ENCODE data around the gene RASGRP3. TPM values are rescaled to one million over a fixed set of nuclear protein-coding genes. Genes with fewer than 3 reads are reported as not detected.

Gene RASGRP3
- total and polyA plus RNA-seq, 2 experiments from 2014 or later = 0.18 to 0.22 TPM

- 21 to 28% methylated on average over 6 of the region's 6 CpGs for WGBS, 2 experiments (ENCODE audit: low coverage in 1 of 2, low lambda C conversion rate in 2 of 2, missing lambda C conversion rate in 2 of 2)
- no peaks in the 10 kb centered on the region for H3K79me2 ChIP-seq (ENCODE audit: insufficient read depth)
- H3K27me3 ChIP-seq (replicated peaks; ENCODE audit: insufficient read depth) = no peaks in the 10 kb centered on the region
- peak overlapping the region; percentile 14; the same call in 1 of the 2 replicates for H2AFZ ChIP-seq
- no peak for TF ChIP-seq EZH2phosphoT487 (IDR thresholded peaks at IDR 0.05; ENCODE audit: insufficient read depth, low read depth)
- TF ChIP-seq EZH2 (IDR thresholded peaks at IDR 0.05; ENCODE audit: insufficient read depth, poor library complexity, severe bottlenecking) = no peak
- H3K9ac ChIP-seq = no peak overlapping the region
- H3K36me3 ChIP-seq (ENCODE audit: low read depth) = no peaks in the 10 kb centered on the region
- H3K4me3 ChIP-seq = no peak overlapping the region
- H3K9me2 ChIP-seq (ENCODE audit: insufficient read depth) = no peaks in the 10 kb centered on the region
- peaks cover 16% of the 10 kb centered on the region for H3K4me1 ChIP-seq (ENCODE audit: insufficient read depth)
- in situ Hi-C loops (cut with MboI) = no loop called here
- peak overlapping the region; percentile 51 for H3K27ac ChIP-seq
- H3F3A ChIP-seq (ENCODE audit: insufficient read depth) = peaks cover 21% of the 10 kb centered on the region
- no peaks in the 10 kb centered on the region for H3K9me3 ChIP-seq (ENCODE audit: low read depth)
- no peaks in the 10 kb centered on the region for H4K20me1 ChIP-seq (ENCODE audit: insufficient read depth)
- peak; percentile 53 for DNase-seq
- peak overlapping the region; percentile 17 for H3K4me2 ChIP-seq (ENCODE audit: unreplicated experiment)
These were observed 33.8 kb upstream of the RASGRP3 start for GRCh38 chr2:33442528-33443079.

GRCh38 chr2:33443274-33443829, 33.1 kb upstream of the RASGRP3 start:
- Histone ChIP-seq H3K79me2 (ENCODE audit: insufficient read depth) (no peaks in the 10 kb centered on the region), H3F3A (ENCODE audit: insufficient read depth) (peaks cover 15% of the 10 kb centered on the region), H2AFZ (peak overlapping the region; percentile 38; the same call in 1 of the 2 replicates), H4K20me1 (ENCODE audit: insufficient read depth) (no peaks in the 10 kb centered on the region), H3K4me2 (ENCODE audit: unreplicated experiment) (peak overlapping the region; percentile 17), H3K36me3 (ENCODE audit: low read depth) (no peaks in the 10 kb centered on the region), H3K9me3 (ENCODE audit: low read depth) (no peaks in the 10 kb centered on the region), H3K27me3 (replicated peaks; ENCODE audit: insufficient read depth) (no peaks in the 10 kb centered on the region), H3K9me2 (ENCODE audit: insufficient read depth) (no peaks in the 10 kb centered on the region), H3K9ac (no peak overlapping the region), H3K4me1 (ENCODE audit: insufficient read depth) (peaks cover 9% of the 10 kb centered on the region), H3K27ac (peak overlapping the region; percentile 51), H3K4me3 (no peak overlapping the region)
- in situ Hi-C loops (cut with MboI) = no loop called here
- TF ChIP-seq EZH2 (IDR thresholded peaks at IDR 0.05; ENCODE audit: insufficient read depth, poor library complexity, severe bottlenecking) (no peak), EZH2phosphoT487 (IDR thresholded peaks at IDR 0.05; ENCODE audit: insufficient read depth, low read depth) (no peak)
- peak; percentile 70 for DNase-seq
- 41 to 44% methylated on average over 3 of the region's 3 CpGs for WGBS, 2 experiments (ENCODE audit: low coverage in 1 of 2, low lambda C conversion rate in 2 of 2, missing lambda C conversion rate in 2 of 2)

- Histone ChIP-seq H3K79me2 (ENCODE audit: insufficient read depth) (no peaks in the 10 kb centered on the region), H3K4me3 (no peak overlapping the region), H3K4me2 (ENCODE audit: unreplicated experiment) (no peak overlapping the region), H2AFZ (no peak overlapping the region), H3K27ac (no peak overlapping the region), H3K36me3 (ENCODE audit: low read depth) (no peaks in the 10 kb centered on the region), H3K9me2 (ENCODE audit: insufficient read depth) (no peaks in the 10 kb centered on the region), H3K4me1 (ENCODE audit: insufficient read depth) (peaks cover 9% of the 10 kb centered on the region), H3K27me3 (replicated peaks; ENCODE audit: insufficient read depth) (no peaks in the 10 kb centered on the region), H3F3A (ENCODE audit: insufficient read depth) (peaks cover 12% of the 10 kb centered on the region), H3K9ac (no peak overlapping the region), H3K9me3 (ENCODE audit: low read depth) (no peaks in the 10 kb centered on the region), H4K20me1 (ENCODE audit: insufficient read depth) (no peaks in the 10 kb centered on the region)
- in situ Hi-C loops (cut with MboI) = no loop called here
- no peak for DNase-seq
- WGBS, 2 experiments (ENCODE audit: low coverage in 1 of 2, low lambda C conversion rate in 2 of 2, missing lambda C conversion rate in 2 of 2) = 92 to 97% methylated on average over 2 of the region's 2 CpGs
- no peak for TF ChIP-seq EZH2 (IDR thresholded peaks at IDR 0.05; ENCODE audit: insufficient read depth, poor library complexity, severe bottlenecking)
- no peak for TF ChIP-seq EZH2phosphoT487 (IDR thresholded peaks at IDR 0.05; ENCODE audit: insufficient read depth, low read depth)
These were observed 31.5 kb upstream of the RASGRP3 start for GRCh38 chr2:33444967-33445366.

GRCh38 chr2:33448220-33448899, 28.1 kb upstream of the RASGRP3 start:
- H3K9me2 ChIP-seq (ENCODE audit: insufficient read depth) = no peaks in the 10 kb centered on the region
- H3K4me1 ChIP-seq (ENCODE audit: insufficient read depth) = no peaks in the 10 kb centered on the region
- TF ChIP-seq EZH2 (IDR thresholded peaks at IDR 0.05; ENCODE audit: insufficient read depth, poor library complexity, severe bottlenecking) = no peak
- no peak for TF ChIP-seq EZH2phosphoT487 (IDR thresholded peaks at IDR 0.05; ENCODE audit: insufficient read depth, low read depth)
- H3K4me3 ChIP-seq = no peak overlapping the region
- no peak overlapping the region for H3K4me2 ChIP-seq (ENCODE audit: unreplicated experiment)
- in situ Hi-C loops (cut with MboI) = no loop called here
- H3K9ac ChIP-seq = no peak overlapping the region
- no peak overlapping the region for H2AFZ ChIP-seq
- H3K79me2 ChIP-seq (ENCODE audit: insufficient read depth) = no peaks in the 10 kb centered on the region
- WGBS, 2 experiments (ENCODE audit: low coverage in 1 of 2, low lambda C conversion rate in 2 of 2, missing lambda C conversion rate in 2 of 2) = 81 to 90% methylated on average over 2 of the region's 2 CpGs
- H3K36me3 ChIP-seq (ENCODE audit: low read depth) = no peaks in the 10 kb centered on the region
- no peaks in the 10 kb centered on the region for H3F3A ChIP-seq (ENCODE audit: insufficient read depth)
- H4K20me1 ChIP-seq (ENCODE audit: insufficient read depth) = no peaks in the 10 kb centered on the region
- DNase-seq = no peak
- no peaks in the 10 kb centered on the region for H3K9me3 ChIP-seq (ENCODE audit: low read depth)
- no peak overlapping the region for H3K27ac ChIP-seq
- no peaks in the 10 kb centered on the region for H3K27me3 ChIP-seq (replicated peaks; ENCODE audit: insufficient read depth)
